ENCODE data around the gene IRX4.

The IRX4 gene

DNA sequence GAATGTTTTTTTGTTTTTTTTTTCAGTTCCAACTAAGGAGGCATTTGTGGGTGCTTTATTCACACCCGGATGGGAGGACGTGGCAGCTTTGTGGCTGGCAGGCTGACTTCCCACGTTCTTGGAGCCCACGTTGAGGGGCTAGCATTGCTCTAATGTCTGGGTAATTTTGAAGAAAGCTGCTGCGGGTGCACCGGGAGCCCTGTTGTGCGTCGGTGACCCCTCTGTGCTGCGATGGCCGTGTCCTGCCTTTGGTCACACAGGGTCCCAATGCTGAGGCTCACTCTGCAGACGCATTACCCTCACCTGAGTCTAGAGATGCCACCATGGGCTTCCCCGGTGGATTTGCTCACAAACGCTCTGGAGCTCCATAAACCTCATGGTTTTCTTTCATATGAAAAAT, 47.3 kb downstream of the IRX4 start:
- DNase-seq, result no peak

DNA sequence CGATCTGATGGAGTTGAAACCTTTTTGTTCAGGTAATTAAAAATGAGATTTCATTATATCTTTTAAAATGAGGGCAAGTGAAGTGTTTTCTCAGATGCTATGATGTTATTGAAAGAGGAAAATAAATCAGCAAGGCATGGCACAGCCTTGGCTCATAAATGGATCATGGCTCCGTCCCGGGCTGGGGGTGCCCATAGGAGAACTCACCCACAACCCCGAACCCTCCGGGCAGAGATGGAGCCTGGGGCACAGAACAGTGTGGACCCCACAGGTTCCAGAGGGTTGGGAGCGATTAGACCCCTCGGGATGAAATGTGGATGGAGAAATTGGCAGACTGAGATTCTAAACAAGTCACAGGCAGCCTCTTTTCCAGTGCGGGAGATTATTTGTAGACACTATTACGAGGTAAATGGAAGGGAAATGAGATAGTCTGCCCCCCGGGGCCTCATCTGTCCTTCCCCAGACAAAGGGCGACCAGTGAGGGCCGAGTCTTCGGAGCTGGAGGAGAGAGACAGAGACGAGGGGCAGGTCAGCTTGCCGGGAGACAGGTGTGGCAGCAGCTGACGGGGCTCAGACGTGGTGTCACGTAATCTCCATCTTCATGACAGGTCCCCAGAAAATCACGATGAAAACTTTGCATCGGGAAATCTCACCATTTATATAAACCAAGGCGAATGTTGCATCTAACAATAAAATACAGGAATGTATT, 47.9 kb downstream of the IRX4 start:
- no peak for DNase-seq

DNA sequence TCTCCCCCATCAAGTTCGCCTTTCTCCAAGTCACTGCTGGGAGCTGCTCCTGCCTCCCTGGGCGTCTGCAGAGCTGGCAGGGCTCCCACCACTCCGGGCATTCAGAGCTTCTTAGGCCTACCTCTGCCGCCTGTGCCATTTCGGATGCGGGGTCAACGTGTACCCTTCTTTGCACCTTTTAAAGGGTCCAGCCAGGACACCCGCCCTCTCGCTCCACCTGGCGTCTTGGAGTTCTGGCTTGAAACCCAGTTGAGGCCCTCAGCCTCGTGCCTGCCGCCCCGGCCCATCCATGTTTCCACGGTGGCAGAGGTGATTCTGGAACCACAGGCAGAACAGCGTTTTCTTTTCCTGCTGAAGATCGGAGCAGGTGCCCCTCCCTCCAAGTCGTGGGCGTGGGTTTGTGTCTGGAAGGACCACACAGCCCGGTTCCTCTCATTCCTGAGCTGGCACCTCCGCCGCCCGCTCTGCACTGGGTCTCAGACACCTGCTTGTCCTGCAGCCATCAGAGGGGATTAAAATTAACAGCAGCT, 48.6 kb downstream of the IRX4 start:
- DNase-seq, result no peak

DNA sequence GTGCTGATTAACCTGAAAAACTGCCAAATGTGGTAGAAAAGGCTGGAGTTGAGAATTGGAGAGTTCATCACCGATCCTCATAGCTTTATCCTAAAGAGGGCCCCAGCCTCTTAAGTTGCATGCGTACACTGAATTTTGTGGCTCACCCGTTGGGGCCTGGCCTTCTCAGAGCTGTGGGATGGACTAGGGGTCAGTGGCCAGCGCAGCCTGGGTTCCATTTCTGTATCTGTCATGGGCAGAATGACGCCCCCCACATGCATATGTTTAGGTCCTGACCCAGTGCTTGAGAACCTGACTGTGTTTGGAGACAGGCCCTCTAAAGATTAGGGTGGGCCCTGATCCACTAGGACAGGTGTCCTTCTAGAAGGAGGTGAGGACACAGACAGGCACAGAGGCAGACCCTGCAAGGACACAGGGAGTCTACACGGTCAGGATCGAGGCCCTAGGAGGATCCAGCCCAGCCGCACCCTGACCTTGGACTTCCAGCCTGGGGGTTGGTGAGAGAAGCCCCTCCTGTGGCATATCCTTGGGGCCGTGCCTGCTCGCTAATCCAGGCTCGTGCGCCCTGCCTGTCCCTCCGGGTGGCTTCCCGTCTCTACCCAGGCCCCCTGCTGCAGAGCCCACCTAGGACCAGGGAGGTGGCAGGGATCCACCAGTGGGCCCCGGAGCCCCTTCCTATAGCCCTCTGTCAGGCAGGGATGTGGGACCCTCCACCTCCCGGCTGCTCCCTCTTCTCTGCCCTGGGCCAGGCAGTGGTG, 49.3 kb downstream of the IRX4 start:
- DNase-seq, result no peak

DNA sequence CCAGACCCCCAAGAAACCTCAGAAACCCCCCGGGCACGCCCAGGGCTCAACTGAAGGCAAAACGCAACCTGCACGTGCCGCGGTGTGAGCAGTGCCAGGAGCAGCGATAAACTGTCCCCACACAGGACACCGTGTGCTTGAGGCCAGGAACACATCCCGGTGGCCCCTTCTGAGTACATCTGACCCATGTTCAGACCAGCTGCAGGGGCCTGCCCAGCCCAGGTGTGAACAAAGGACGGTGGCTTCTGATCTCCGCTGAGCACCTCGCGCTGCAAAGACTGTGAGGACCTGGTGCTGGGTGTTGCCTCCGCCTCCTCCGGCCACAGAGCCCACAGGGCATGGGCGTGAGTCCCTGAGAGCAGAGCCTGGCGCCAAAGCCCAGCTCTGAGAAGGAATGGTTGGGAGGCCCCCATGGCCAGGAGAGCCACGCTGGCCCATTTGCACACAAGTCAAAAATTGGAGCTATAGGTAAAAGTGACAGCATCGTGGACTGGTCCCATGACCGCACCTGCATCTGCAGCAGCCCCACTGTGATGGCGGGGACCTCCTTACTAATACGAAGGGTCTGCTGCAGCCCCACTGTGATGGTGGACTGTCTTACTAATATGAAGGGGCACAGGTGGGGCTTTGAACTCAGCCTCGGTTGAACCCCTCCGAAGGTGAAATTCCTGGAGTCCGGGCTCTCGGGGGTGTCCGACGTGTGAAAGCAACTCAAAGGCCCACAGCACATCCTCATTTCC, 50.0 kb downstream of the IRX4 start:
- no peak for DNase-seq

DNA sequence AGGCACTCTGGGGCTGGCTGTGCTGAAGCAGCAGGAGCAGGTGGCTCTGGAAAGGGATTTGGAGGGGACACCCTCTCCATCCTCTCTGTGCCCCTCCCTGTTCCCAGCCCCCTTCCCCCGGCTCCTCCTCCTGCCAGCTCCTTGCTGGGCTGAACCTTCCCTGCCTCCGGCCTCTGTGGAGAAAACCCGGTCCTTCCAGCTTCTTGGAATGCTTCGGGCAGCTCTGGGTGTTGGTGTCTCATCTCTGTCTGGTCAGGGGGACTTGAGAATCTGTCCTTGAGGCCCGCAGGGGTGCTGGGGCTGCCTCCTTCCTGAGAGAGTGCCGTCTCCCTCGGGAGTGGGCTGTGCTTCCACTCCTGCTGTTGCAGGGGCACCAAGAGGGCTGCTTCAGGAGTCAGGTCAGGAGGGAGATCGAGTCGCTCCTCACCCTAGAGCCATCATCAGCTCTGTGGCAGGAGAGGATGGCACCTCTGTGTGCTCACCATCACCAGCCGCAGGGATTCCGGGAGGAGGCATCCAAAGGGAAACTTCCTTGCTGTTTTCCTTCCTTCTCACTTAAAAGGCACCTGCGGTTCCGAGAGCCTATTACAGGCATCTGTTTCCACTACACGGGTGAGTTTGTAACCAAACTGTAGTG, 50.9 kb downstream of the IRX4 start:
- no peak for DNase-seq

DNA sequence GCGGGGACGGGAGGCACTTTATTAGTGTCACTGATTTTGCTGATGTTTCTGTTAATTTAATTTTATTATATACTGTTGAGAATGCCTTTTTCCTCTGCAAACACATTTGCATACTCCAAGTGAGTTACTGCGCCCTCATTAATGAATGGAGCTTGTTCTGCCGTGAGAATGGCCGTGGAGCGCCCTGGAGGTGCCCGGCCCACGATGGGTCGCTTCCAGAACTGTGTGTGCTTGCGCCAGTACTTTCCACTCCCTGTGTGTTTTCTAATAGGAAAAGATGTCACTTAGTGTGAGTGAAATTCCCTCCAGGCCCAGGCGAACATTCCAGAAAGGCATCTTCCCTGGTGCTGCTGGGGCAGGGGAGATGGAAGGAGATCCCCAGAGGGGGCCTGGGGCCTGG, 51.5 kb downstream of the IRX4 start:
- no peak for DNase-seq

DNA sequence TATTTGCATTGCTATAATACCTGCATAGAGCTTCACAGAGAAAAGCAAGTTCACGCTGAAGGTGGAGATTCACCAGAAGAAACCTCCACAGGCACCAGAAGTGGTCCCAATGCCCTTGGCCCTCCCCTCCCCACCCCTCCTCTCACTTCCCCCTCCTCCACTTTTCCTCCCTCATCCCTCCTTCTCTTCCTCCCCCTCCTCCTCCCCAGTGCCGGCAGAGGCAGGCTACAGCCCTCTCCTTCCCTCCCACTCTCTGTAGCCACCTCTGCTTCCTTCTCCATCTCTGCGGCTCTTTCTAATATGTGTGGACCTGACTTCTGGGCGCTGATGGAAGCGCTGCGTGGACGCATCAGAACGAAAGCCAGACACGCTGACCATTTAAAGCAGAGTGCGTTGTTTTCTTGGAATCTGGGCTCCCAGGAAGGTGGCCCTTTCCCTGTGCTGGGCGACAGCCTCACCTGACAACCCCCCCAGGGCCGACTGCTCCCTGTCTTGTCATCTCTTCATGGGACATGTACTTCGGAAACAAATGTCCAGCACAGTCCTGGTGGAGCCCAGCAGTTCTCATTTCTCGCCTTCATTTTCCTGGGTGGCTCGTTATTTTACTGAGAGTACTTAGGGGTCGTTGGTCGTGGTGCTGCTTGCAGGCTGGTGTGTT, 52.0 kb downstream of the IRX4 start:
- DNase-seq, result no peak

DNA sequence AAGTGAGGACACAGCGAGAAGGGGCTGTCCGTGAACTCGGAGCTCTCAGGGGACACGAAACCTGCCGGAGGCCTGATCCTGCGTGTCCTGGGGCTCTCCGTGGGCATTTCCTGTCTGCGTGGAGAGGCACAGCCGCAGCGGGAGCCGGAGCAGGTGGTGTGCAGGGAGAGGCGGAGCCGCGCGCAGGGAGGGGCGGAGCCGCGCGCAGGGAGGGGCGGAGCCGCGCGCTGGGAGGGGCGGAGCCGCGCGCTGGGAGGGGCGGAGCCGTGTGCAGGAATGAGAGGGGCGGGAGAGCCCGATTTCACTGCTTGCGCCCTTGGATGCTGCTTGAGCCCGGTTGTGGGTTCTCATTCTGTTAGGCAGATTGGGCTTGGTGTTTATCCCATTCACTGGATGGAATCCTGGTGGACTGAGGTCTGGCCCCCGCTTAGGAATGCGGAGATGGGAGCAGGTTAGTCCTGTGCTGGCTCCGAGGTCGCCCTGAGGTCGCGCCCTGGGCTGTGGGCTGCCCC, 54.8 kb downstream of the IRX4 start:
- DNase-seq, result peak; percentile 21
